DOHH2 (cell line): ENCODE data around the gene ACAN.

Source experiments
- H3F3A ChIP-seq: fragments of 200-600 bp; sonication (generic), shearing (Covaris generic); 2 replicates; pipeline ENCODE4 v1.6.0; 2016; ENCODE audit warnings: antibody characterized with exemption, mild to moderate bottlenecking; ENCODE audit not compliant: control insufficient read depth, insufficient read depth
- H3K27ac ChIP-seq: fragments of 200-600 bp; sonication (generic); 2 replicates; pipeline ENCODE4 v1.5.1; 2014; ENCODE audit warnings: low read depth, mild to moderate bottlenecking, low read length, moderate library complexity
- H3K27me3 ChIP-seq: fragments of 200-600 bp; sonication (generic); 2 replicates; pipeline ENCODE4 v1.6.1; 2014; ENCODE audit warnings: mild to moderate bottlenecking, low read length, mixed read lengths; ENCODE audit not compliant: control insufficient read depth
- H3K36me3 ChIP-seq: fragments of 200-600 bp; sonication (generic); 2 replicates; pipeline ENCODE4 v1.6.1; 2014; ENCODE audit warnings: mild to moderate bottlenecking, low read length, moderate library complexity, mixed read lengths; ENCODE audit not compliant: control insufficient read depth
- H3K4me1 ChIP-seq: fragments of 200-600 bp; sonication (generic); 2 replicates; pipeline ENCODE4 v1.6.1; 2014; ENCODE audit warnings: mild to moderate bottlenecking, low read length, mixed read lengths; ENCODE audit not compliant: control insufficient read depth
- H3K4me2 ChIP-seq: fragments of 200-600 bp; sonication (generic); 2 replicates; pipeline ENCODE4 v1.6.0; 2014; ENCODE audit warnings: mild to moderate bottlenecking, low read length, moderate library complexity
- H3K4me3 ChIP-seq: fragments of 200-600 bp; sonication (generic); 2 replicates; pipeline ENCODE4 v1.5.1; 2014; ENCODE audit warnings: mild to moderate bottlenecking, low read length, mixed read lengths
- H3K79me2 ChIP-seq: fragments of 200-600 bp; sonication (generic); 2 replicates; pipeline ENCODE4 v1.6.1; 2014; ENCODE audit warnings: mild to moderate bottlenecking, low read length, mixed read lengths; ENCODE audit not compliant: control insufficient read depth
- H3K9me2 ChIP-seq: fragments of 200-600 bp; sonication (generic); replicated peaks from 2 replicates; pipeline ENCODE4 v1.6.1; 2014; ENCODE audit warnings: mild to moderate bottlenecking, low read length, mixed read lengths; ENCODE audit not compliant: control insufficient read depth
- H3K9me3 ChIP-seq: fragments of 200-600 bp; sonication (generic); 2 replicates; pipeline ENCODE4 v1.6.1; 2014; ENCODE audit warnings: antibody characterized with exemption, low read length, mixed read lengths; ENCODE audit not compliant: control insufficient read depth, insufficient read depth
- H4K20me1 ChIP-seq: fragments of 200-600 bp; sonication (generic); 2 replicates; pipeline ENCODE4 v1.6.0; 2014; ENCODE audit warnings: low read depth, mild to moderate bottlenecking, antibody characterized with exemption, low read length, moderate library complexity; ENCODE audit not compliant: control insufficient read depth, insufficient read depth
- EZH2phosphoT487 ChIP-seq: fragments of 200-600 bp; sonication (generic); IDR thresholded peaks from 2 replicates; pipeline ENCODE4 v1.6.1; 2017; ENCODE audit warnings: borderline replicate concordance, mild to moderate bottlenecking, antibody characterized with exemption, low read length, moderate library complexity, mixed read lengths
- TF ChIP-seq, protein P1 (sequence below): fragments of 200-600 bp; sonication (generic); IDR thresholded peaks from one replicate; pipeline ENCODE4 v1.5.1; 2014; ENCODE audit warnings: antibody characterized with exemption, mild to moderate bottlenecking, low read depth, low read length; ENCODE audit not compliant: poor library complexity, severe bottlenecking

ACAN gene

DNA sequence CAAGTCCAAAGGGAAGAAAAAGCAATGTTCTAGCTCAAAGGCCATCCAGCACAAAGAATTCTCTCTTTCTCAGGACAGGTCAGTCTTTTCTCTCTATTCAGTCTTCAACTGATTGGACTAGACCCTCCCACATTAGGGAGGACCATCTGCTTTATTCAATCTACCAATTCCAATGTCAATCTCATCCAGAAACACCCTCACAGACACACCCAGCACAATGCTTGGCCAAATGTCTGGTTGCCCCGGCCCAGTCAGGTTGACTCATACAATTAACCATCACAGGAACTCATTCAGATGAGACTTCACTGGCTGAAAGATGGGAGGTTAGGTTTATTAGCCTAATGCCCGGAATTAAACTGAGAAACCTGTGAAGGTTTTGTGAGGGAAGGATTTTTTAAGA is 32.4 kb downstream of the ACAN start:
- no peaks in the 10 kb centered on the region for H3K36me3 ChIP-seq
- no peaks in the 10 kb centered on the region for H3F3A ChIP-seq
- no peaks in the 10 kb centered on the region for H3K9me2 ChIP-seq
- H3K4me3 ChIP-seq = no peak overlapping the region
- no peaks in the 10 kb centered on the region for H3K4me1 ChIP-seq
- no peak overlapping the region for H3K4me2 ChIP-seq
- H3K9me3 ChIP-seq = no peaks in the 10 kb centered on the region
- TF ChIP-seq EZH2phosphoT487 = no peak
- TF ChIP-seq, protein P1, sequence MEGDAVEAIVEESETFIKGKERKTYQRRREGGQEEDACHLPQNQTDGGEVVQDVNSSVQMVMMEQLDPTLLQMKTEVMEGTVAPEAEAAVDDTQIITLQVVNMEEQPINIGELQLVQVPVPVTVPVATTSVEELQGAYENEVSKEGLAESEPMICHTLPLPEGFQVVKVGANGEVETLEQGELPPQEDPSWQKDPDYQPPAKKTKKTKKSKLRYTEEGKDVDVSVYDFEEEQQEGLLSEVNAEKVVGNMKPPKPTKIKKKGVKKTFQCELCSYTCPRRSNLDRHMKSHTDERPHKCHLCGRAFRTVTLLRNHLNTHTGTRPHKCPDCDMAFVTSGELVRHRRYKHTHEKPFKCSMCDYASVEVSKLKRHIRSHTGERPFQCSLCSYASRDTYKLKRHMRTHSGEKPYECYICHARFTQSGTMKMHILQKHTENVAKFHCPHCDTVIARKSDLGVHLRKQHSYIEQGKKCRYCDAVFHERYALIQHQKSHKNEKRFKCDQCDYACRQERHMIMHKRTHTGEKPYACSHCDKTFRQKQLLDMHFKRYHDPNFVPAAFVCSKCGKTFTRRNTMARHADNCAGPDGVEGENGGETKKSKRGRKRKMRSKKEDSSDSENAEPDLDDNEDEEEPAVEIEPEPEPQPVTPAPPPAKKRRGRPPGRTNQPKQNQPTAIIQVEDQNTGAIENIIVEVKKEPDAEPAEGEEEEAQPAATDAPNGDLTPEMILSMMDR = no peak
- H3K79me2 ChIP-seq = no peaks in the 10 kb centered on the region
- no peaks in the 10 kb centered on the region for H3K27me3 ChIP-seq
- no peaks in the 10 kb centered on the region for H4K20me1 ChIP-seq
- no peak overlapping the region for H3K27ac ChIP-seq

GRCh38 chr15:88838667-88839066 is 35.4 kb downstream of the ACAN start:
- Histone ChIP-seq H4K20me1 (no peaks in the 10 kb centered on the region), H3K9me2 (no peaks in the 10 kb centered on the region), H3K4me2 (no peak overlapping the region), H3K36me3 (no peaks in the 10 kb centered on the region), H3K4me1 (peaks cover 5% of the 10 kb centered on the region; the same call in 1 of the 2 replicates), H3K27ac (no peak overlapping the region), H3K4me3 (no peak overlapping the region), H3K9me3 (no peaks in the 10 kb centered on the region), H3K27me3 (no peaks in the 10 kb centered on the region), H3F3A (no peaks in the 10 kb centered on the region), H3K79me2 (no peaks in the 10 kb centered on the region)
- TF ChIP-seq, protein P1 = no peak
- no peak for TF ChIP-seq EZH2phosphoT487

DNA sequence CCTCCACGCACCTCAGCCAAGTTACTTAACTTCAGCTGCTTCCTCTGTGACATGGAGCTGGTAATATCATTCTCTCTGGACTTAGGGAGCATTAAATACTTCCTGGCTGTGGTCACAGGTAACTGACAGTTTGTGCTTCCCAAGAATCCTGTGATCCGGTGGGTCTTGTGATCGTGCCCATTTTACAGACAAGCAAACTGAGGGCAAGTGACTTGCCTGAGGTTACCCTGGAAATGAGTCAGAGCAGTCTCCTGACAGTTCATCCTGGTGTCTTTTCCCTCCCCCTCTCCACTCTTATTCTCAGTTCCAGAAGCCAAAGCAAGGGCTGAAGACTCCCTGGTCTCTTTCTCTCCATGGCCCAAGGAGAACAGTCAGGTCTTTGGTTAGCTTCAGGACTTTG is 35.9 kb downstream of the ACAN start:
- Histone ChIP-seq H4K20me1 (no peaks in the 10 kb centered on the region), H3K4me1 (peaks cover 5% of the 10 kb centered on the region; the same call in 1 of the 2 replicates), H3K9me3 (no peaks in the 10 kb centered on the region), H3K36me3 (no peaks in the 10 kb centered on the region), H3K27ac (no peak overlapping the region), H3K9me2 (no peaks in the 10 kb centered on the region), H3K4me3 (no peak overlapping the region), H3K4me2 (no peak overlapping the region), H3K27me3 (no peaks in the 10 kb centered on the region), H3K79me2 (no peaks in the 10 kb centered on the region), H3F3A (no peaks in the 10 kb centered on the region)
- TF ChIP-seq EZH2phosphoT487 = no peak
- TF ChIP-seq, protein P1 = no peak

- TF ChIP-seq, protein P1 = no peak
- TF ChIP-seq EZH2phosphoT487 = no peak
- no peaks in the 10 kb centered on the region for H3K9me3 ChIP-seq
- H3K36me3 ChIP-seq = no peaks in the 10 kb centered on the region
- no peaks in the 10 kb centered on the region for H4K20me1 ChIP-seq
- no peak overlapping the region for H3K4me3 ChIP-seq
- H3K9me2 ChIP-seq = no peaks in the 10 kb centered on the region
- H3K4me2 ChIP-seq = no peak overlapping the region
- H3F3A ChIP-seq = no peaks in the 10 kb centered on the region
- peaks cover 5% of the 10 kb centered on the region; the same call in 1 of the 2 replicates for H3K4me1 ChIP-seq
- H3K79me2 ChIP-seq = no peaks in the 10 kb centered on the region
- no peak overlapping the region for H3K27ac ChIP-seq
- H3K27me3 ChIP-seq = no peaks in the 10 kb centered on the region
Measured at GRCh38 chr15:88839961-88840360, 36.7 kb downstream of the ACAN start.
